Hematopoietic multipotent progenitor cell treated with erythropoietin and hydrocortisone succinate and interleukin-3 and kit ligand, for 17 days (in vitro differentiated cells): Measurements from ENCODE around the gene TKFC.

Experiments
- DNase-seq: peaks from one replicate; pipeline ENCODE4 v3.0.0-alpha.2; 2015; ENCODE audit warnings: low spot score

The TKFC gene

DNA sequence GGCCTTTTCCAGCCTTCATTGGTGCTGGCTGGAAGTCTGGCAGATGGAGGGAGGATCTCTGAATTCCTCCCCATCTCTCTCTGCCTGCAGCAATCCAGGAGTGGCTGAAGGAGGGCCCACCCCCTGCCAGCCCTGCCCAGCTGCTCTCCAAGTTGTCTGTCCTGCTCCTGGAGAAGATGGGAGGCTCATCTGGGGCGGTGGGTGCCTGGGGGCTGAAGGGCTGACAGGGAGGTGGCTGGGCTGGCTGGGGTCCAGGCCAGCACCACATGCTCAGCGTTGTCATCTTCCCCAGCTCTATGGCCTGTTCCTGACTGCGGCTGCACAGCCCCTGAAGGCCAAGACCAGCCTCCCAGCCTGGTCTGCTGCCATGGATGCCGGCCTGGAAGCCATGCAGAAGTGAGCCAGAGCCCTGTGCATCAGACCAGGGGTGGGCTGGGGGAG lies 12.2 kb downstream of the TKFC start:
- DNase-seq, result no peak

DNA sequence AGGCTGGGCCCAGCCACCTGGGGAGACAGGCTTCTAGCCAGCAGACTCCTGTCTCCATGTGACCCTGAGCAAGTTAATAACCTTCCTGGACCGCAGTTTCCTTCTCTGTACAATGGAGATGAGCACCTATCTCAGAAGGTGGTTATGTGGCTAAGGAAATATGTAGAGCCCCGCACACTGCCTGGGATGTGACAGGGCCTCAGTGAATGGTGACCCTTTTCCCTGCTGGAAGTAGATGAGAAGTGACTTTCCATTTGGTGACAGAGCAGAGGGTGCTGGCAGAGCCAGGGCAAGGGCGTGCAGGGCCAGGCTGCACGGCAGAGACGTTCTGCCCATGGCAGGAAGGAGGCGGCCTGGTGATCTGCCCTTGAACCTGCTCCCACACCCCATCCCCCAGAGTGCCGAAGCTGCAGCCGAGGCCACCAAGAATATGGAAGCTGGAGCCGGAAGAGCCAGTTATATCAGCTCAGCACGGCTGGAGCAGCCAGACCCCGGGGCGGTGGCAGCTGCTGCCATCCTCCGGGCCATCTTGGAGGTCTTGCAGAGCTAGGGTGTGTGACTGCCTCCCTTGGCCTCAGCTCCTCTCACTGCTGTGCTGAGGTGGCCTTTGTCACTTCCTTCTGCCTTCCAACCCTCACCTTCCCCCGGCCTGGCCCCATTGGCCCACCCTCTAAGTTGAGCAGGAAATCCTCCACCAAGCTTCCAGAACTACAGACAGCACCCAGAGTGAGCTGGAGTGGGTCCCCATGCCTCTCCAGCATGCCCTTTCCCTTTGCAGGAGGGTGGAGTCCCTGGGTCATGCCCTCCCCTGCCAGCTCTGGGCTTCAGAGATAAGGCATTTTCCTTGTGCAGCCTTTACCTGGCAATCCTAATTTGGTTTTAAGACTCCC lies 13.2 kb downstream of the TKFC start:
- peak; percentile 80 for DNase-seq

DNA sequence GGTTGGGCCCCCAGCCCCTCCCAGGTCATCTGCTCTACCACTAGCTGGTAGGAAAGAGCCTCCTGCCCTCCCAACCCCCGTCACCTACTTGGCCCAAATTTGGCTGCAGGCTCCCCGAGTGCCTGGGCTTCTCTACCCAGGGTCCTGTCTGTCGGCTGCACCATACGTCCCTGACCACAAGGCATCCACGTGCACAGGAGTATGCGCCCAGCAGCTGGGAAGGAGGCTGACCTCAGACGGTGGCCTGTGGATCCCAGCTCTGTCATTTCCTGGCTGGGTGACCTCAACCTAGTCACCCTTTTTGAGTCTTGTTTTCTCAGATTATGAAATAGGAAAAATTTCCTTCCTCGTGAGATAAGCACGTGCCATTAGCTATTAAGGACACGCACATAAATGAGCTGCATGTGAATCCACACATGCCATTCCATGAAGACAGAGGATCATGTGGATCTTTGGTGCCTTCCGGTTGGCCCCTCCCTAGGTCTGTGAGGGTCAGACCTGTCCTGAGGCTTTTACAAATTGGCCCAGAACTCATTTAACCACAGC lies 15.0 kb downstream of the TKFC start:
- DNase-seq, result no peak

DNA sequence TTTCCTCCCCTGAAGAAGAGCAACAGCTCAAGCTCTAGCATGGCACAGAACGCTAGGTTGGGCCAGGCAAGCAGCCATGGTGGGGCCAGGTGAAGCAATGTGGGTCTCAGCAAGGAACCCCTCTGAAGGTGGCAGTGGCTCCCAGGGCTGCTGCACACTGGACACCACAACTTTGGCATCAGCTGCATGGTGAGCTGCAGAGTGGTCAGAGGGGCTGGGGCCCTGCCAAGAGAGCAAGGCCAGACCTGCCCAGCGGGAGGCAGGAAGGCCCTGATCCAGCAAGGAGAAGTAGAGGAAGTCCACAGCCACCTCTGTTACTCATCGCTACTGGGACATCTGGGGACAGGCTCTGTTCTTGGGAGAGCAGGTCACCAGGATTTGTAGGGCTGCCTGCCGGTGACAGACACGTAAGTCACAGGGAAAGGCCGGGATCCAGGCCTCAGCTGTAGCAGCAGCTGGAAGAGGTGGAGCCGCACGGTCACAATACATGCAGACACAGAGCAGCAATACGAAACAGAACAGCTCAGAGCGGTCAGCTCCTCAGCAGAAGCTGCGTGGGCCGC lies 16.2 kb downstream of the TKFC start:
- DNase-seq, result no peak

DNA sequence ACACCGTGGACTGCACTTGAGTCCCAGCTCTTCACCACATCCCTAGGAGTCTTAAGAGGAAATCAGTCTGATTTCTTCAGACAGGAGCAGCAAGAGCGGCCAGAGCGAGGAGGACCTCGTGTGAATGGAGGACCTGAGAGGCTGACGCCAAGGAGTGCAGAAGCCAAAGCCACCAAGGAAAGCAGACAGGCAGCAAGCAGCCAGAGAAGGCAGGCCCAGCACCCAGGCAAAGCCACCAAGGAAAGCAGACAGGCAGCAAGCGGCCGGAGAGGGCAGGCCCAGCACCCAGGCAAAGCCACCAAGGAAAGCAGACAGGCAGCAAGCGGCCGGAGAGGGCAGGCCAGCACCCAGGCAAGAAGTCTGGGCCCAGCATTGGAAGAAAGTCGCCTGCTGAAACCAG lies 16.9 kb downstream of the TKFC start:
- DNase-seq, result no peak

DNA sequence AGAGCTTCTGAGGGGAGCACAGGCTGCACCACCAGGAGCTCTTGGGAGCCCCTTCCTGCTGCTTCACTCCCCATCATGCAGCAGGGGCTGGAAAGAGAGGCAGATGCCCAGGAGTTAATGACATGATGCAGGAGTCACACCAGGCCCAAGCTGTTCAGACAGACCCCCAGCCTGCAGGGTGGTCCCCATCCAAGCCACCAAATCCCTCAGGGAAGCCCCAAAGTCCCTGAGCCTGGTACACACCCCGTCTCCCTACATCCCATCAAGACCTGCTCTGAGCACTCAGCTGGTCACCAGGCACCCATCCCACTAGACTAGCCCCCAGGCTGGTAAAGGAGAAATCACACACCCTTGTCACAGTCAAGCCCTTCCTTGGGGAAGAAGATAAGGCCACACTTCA lies 17.3 kb downstream of the TKFC start:
- DNase-seq, result no peak

DNA sequence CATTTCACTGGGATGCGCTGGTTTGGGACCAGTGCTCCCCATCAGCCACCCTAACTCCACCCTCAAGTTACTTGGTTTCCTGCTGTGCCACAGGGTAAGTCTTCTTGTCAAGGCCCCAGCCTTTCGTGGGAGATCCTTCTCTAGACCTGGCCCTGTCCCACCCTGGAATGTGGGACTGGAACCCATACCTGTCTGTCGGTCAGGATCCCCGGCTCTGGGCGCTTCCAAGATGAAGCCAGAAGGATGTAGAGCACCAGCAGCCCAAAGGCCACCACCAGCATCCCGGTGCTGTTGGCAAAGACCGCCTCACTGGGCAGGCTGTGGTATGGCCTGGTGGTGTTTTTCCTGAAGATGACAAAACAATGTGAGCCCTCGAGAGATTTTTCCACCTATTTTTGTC lies 17.8 kb downstream of the TKFC start:
- DNase-seq, result no peak

DNA sequence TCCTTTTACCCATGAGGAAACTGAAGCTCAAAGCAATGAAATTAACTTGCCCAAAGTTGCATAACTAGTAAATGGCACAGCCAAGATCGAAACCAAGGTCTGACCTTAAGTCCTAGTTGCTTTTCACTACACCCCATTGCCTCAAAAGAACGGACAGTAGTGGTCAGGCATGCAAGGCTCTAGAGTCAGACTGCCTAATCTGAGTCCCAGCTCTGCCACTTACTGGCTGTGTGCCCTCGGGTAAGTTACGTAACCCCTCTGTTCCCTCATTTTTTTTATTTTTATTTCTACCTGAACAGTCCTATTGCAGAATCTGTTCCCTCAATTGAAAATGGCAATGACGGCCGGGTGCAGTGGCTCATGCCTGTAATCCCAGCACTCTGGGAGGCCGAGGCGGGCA lies 19.0 kb downstream of the TKFC start:
- DNase-seq, result no peak

DNA sequence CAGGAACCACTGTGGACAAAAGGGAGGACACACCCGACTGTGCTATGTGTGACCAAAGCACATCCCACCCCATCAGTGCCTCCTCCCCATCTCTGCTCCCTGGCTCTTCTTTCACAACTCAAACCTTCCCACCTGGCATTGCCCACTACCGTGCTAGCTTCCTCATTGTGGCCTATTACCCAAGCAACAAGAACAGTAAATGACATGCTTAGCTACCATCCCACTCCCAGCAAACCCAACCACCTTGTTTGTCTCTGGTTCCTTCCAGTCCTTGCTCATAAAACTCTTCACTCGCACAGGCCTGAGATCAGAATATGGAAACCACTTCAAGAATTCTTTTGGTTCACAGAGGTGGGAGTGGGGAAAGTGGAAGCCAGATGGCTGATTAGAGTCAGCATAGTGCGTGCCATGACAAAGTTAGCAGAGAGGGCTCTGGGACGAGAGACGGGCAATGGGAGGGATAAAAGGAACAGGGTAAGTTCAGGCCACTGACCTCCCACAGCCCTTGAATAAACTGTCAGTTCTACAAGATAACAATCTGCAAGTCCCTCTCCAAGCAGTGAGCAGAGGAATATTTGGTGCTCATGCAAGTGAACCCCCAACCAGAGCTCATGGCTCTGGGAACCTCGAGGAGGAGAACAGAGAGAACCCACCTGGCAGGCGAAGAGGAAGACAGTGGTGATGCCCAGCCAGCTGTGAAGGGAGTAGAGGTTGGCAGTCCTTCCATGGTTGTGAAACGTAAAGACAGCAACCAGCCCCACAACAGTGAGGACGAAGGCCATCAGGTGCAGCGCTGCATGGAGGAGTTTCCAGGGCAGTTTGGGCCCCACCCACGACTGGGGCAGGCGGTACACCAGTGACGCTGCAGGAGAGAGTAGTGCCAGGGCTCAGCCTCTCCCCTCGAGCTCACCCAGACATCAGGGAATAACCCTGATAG lies 20.4 kb downstream of the TKFC start:
- DNase-seq, result peak; percentile 32

DNA sequence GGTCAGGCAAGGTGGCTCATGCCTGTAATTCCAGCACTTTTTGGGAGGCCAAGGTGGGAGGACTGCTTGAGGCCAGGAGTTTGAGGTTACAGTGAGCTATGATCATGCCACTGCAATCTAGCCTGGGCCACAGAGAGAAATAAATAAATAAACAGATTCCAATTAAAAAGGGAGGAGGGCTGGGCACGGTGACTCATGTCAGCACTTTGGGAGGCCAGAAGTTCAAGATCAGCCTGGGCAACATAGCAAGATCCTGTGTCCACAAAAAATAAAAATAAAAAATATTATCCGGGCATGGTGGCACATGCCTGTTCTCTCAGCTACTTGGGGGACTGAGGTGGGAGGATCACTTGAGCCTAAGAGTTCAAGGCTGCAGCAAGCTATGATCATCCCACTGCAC lies 21.2 kb downstream of the TKFC start:
- DNase-seq, result no peak

DNA sequence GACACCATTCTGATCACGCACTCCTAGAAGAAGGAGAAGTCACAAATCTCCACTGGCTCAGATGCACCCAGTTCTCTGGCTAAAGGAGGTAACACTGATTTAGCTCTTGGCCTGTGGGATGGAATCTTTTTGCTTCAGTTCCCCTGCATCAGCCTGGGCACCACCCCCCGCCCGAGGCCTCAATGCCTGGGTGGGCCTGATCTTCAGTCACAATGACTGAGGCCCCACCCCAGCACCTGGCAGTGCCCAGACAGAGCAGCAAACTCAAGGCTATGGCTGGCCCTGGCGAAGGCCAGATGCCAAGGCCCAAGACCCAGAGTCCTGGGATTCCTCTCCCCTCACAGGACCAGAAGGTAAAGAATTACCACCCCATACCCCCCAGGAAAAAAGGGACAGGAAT lies 23.7 kb downstream of the TKFC start:
- no peak for DNase-seq

DNA sequence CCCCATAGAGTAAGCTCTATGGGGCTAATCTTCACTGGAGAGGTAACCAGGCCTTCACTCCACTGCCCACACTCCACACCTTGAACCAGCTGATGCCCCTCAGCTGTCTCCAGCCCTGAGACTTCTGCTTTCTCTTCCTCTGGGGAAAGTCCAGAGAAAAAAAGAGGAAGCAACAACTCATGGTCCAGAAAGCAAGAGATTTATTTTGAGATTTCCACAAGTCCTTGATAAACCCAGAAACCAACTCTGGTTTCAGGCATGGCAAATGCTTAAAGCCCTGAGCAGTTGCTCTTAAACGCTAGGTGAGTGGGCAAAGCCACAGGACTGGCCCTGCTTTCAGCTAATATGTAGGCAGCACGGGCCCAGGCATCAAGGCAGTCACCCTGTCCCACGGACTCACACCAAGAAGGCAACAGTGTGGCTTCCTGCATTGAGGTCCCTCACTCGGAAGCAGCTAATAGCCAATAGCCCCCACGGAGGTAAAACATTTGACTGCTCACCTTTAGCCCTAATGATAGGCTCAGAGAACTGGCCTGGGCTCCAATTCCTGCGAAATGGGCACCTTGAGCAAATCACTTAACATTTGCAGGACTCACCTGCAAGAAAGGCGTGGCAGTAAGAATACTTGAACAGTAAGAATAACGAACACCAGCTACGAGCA lies 24.3 kb downstream of the TKFC start:
- no peak for DNase-seq

DNA sequence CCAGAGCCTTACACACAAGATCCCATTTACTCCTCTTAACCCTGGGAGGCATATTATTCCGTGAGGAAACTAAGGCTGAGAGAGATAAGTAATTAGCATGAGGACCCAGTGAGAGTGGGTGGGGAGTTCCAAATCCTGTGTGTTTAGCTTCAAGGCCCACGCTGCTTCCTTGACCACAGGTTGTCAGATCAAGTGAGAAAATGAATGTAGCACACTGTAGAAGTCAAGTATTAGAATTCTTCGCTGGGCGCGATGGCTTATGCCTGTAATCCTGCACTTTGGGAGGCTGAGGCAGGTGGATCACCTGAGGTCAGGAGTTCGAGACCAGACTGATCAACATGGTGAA lies 24.8 kb downstream of the TKFC start:
- no peak for DNase-seq

DNA sequence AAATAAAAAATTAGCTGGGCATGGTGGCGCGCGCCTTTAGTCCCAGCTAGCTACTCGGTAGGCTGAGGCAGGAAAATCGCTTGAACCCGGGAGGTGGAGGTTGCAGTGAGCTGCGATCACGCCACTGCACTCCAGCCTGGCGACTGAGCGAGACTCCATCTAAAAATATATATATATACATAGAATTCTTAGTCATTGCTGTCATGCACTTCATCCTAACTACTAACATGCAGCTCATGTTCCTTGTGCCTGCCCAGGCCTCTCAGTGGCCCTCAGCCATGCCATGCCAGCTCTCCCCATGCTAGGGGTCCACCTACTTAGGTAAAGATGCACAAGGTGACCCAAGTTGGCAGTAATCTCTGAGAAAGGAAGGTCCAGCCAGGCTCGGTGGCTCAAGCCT lies 25.5 kb downstream of the TKFC start:
- no peak for DNase-seq

DNA sequence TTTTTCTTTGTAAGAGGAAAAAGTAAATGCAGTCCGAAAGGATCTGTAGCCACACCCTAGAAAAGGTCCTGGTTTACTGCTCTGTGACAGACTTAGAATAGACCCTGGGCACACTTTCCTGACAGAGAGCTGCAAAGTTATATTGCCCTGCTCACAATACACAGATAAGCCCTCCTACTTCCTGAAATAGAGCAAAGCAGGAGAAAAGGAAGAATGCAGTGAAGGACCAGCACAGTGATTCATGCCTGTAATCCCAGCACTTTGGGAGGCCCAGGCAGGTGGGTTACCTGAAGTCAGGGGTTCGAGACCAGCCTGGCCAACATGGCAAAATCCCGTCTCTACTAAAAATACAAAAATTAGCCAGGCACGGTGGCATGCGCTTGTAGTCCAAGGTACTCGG lies 26.5 kb downstream of the TKFC start:
- no peak for DNase-seq

DNA sequence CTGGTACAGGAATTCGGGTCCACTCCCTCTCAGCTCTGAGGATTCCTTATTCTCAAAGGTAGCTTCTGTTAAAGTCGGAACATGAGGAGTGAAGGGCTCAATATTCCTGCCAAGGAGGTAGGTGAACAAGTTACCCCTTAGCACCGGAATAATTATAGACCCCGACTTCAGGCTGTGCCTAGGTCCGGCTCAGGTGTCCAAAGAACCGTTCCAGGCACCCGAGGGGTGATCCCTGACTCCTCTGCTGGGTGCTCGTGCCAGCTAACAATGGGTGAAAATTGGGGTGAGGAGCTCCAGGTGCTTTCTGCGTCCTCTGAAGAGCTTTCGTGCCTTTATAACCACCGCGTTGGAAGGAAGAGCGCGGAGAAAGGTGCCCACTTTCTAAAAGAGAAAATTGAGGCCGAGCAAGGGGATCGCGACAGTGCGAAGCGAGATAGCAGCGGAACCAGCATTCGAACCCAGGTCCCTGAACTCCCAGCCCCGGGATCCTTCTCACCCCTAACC lies 28.3 kb downstream of the TKFC start:
- no peak for DNase-seq

DNA sequence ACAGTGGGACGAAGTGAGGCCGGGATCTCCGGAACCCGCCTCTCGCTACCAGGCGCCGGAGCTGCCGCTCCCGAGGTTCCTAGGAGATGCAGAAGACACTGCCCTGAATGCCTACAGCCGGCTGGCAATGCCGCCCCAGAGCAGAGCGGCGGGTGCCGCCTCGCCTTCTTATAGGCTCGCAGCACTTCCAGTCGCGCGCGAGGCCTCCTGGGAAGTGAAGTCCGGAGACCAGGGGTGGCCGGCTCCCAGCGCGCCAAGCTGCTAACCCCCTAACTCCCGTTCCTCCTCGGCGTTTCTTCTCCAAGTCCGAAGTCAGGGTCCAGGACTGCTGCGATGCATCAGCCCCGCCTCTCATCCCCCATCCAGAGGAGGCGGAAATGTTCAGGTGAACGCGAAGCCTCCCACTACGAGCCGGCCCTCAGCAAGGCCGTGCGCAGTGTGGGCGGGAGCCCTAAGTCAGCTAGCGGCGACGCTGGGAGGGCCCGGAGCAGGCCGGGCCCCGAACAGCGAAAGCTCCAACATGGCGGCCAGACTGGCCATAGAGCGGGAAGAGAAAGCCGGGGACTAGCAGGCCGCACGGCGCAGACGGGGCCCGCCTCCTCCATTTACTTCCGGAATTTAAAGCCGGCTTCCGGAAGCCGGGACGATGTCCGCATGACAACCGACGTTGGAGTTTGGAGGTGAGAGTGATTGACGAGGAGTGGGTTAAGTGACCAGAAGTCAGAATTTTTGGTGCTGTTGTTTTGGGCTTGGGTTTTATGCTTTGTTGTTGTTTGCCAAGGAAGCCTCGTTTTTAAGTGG lies 28.9 kb downstream of the TKFC start, which contains the start of the genes CYB561A3 and TMEM138:
CYB561A3 (minus strand) TSS at position 142 of the 801 bp plus-strand sequence. CDS start 5,169 bp downstream, outside the sequence.
TMEM138 (plus strand) TSS at position 634 of the 801 bp plus-strand sequence. CDS start 2,017 bp downstream, outside the sequence.
- peak; percentile 87 for DNase-seq

DNA sequence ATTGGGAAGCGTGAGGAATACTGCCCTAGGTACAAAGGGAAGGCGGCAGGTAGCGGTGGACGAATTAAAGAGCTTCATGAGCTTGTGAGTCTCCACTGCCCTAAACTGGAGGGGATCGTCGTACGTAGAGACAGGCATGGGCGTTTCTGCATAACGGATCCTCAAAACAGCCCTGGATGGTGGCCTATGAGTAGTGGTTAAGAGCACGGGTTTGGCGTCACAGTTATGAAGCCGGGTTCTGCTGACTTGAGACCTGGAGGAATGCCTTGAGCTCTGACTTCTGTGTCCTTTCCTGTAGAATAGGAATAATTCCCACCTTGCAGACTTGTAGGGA lies 29.5 kb downstream of the TKFC start:
- no peak for DNase-seq

DNA sequence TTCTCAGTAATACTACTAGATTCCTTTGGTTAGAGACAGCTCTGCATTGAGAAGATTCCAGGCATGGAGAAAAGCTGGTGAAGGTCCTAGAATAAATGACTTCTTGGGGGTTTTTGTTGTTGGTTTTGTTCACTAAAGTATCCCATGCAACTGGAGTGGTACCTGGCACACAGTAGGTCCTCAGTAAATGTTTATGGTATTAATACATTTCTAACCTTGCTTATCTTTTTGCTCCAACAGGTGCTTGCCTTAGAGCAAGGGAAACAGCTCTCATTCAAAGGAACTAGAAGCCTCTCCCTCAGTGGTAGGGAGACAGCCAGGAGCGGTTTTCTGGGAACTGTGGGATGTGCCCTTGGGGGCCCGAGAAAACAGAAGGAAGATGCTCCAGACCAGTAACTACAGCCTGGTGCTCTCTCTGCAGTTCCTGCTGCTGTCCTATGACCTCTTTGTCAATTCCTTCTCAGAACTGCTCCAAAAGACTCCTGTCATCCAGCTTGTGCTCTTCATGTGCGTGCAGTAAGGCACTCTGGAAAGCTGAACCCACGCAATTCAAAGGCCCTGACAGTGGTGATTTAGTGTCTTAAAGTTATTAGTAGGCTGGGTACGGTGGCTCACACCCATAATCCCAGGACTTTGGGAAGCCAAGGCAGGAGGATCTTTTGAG lies 31.1 kb downstream of the TKFC start:
- DNase-seq, result no peak

DNA sequence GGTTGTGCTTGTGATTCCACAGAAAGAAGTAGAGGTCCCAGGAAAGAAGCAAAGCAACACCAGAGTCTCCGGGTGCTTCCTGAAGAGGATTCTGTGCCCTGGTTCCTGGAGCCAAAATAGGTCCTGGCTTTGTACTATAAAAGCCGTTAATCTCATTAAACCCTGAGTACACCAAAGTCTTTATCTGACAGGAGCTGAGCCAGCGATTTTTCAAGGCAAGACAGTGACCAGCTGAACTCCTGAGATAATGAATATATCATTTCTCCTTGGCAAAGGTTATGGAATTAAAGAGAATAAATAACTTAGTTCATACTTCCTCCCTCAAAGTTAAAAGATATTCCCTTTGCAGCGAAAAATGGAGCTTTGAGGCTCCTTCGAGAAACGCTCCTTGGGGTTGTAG lies 34.4 kb downstream of the TKFC start:
- peak; percentile 70 for DNase-seq
